Esophagus muscularis mucosa (tissue), 4 donors: ENCODE measurements around the gene PPIP5K2. TPM values are rescaled to one million over a fixed set of nuclear protein-coding genes. Genes with fewer than 3 reads are reported as not detected.

ENCODE experiments used
- DNase-seq: peaks from one replicate; pipeline ENCODE4 v3.0.0-alpha.2; 2017; ENCODE audit errors: extremely low spot score
- H3K27ac ChIP-seq, 4 donors: fragments of 200-600 bp; sonication (generic); replicated peaks in 1 of 4; 1 replicate in 3 of 4; 2 replicates in 1 of 4; pipeline ENCODE4 v1.5.1; 2016 to 2019; ENCODE audit warnings: mild to moderate bottlenecking in 1 of 4
- H3K27me3 ChIP-seq, 4 donors: fragments of 200-600 bp; sonication (generic); one replicate each; pipeline versions ENCODE4 v1.5.1 to v1.6.0; 2016 to 2019
- H3K36me3 ChIP-seq, 4 donors: fragments of 200-600 bp; sonication (generic); one replicate each; pipeline ENCODE4 v1.5.1; 2016 to 2019
- H3K4me1 ChIP-seq, 4 donors: fragments of 200-600 bp; sonication (generic); one replicate each; pipeline ENCODE4 v1.5.1; 2016 to 2019
- H3K4me3 ChIP-seq, 4 donors: fragments of 200-600 bp; sonication (generic); 1 replicate in 2 of 4; 2 replicates in 2 of 4; pipeline ENCODE4 v1.5.1; 2016 to 2019; ENCODE audit warnings: mild to moderate bottlenecking in 4 of 4, moderate library complexity in 1 of 4
- H3K9me3 ChIP-seq, 4 donors: fragments of 200-600 bp; sonication (generic); 1 replicate in 3 of 4; 2 replicates in 1 of 4; pipeline ENCODE4 v1.5.1; 2016 to 2019
- CTCF ChIP-seq, 3 experiments: fragments of 200-600 bp in 2 of 3; fragments of 450-650 bp in 1 of 3; sonication (generic) in 2 of 3; IDR thresholded peaks; one replicate each; pipeline ENCODE4 v1.5.1; 2017 to 2019; ENCODE audit warnings: antibody characterized with exemption in 3 of 3, mild to moderate bottlenecking in 2 of 3, moderate library complexity in 1 of 3
- EP300 ChIP-seq: sonication (generic); formaldehyde crosslinking; IDR thresholded peaks from one replicate; pipeline ENCODE4 v1.6.1; 2017; ENCODE audit warnings: antibody characterized with exemption
- POLR2A ChIP-seq: fragments of 450-650 bp; IDR thresholded peaks from one replicate; pipeline ENCODE4 v1.6.1; 2017; ENCODE audit warnings: antibody characterized with exemption, moderate library complexity, mild to moderate bottlenecking, low read depth
- POLR2AphosphoS5 ChIP-seq, 2 donors: sonication (generic); formaldehyde crosslinking; IDR thresholded peaks; one replicate each; pipeline ENCODE4 v1.6.1; 2017; ENCODE audit warnings: antibody characterized with exemption in 2 of 2
- WGBS: methylation state at CpG from one replicate; pipeline ENCODE4 v1.1.5; 2018; 5-methylcytosine and 5-hydroxymethylcytosine counted together
- intact Hi-C: fragments of 100-400 bp; cut with DNase I; formaldehyde crosslinking; loops from one replicate; pipeline ENCODE4 v1.15.1; 2023
- total RNA-seq, 4 donors: library from RNA; depleted of rRNA; stranded (reverse); fragments of >200 nt; gene quantifications; one replicate each; pipeline versions ENCODE4 v1.1.0 to v1.2.1, GENCODE V29; 2016

PPIP5K2 gene
- total RNA-seq, 4 donors from 2014 or later = 15.6 to 21.6 (median 17.3) TPM

GRCh38 chr5:103223031-103223955 lies 103.2 kb downstream of the PPIP5K2 start:
- Histone ChIP-seq H3K27me3 (no peaks in the 10 kb centered on the region), H3K4me3 (no peak overlapping the region), H3K27ac (no peak overlapping the region), H3K36me3 (no peaks in the 10 kb centered on the region), H3K9me3 (no peaks in the 10 kb centered on the region), H3K4me1 (peaks cover 0 to 5% (median 0%) of the 10 kb centered on the region in 4 donors)
- TF ChIP-seq CTCF (IDR thresholded peaks at IDR 0.05) = no peak
- no peak for TF ChIP-seq EP300
- TF ChIP-seq POLR2A = no peak
- TF ChIP-seq POLR2AphosphoS5 (IDR thresholded peaks at IDR 0.05) = no peak
- DNase-seq = no peak
- 91% methylated on average over 28 of the region's 28 CpGs for WGBS
- intact Hi-C loops = no loop called here

- Histone ChIP-seq H3K36me3 (no peaks in the 10 kb centered on the region), H3K4me3 (no peak overlapping the region), H3K9me3 (no peaks in the 10 kb centered on the region), H3K27ac (no peak overlapping the region), H3K27me3 (no peaks in the 10 kb centered on the region), H3K4me1 (peaks cover 0 to 5% (median 0%) of the 10 kb centered on the region in 4 donors)
- TF ChIP-seq POLR2AphosphoS5 (IDR thresholded peaks at IDR 0.05) = no peak
- TF ChIP-seq CTCF (IDR thresholded peaks at IDR 0.05) = peak; percentile 45 to 71 (median 53)
- no peak for TF ChIP-seq EP300
- WGBS = 46% methylated on average over 10 of the region's 11 CpGs
- intact Hi-C loops = no loop called here
- DNase-seq = no peak
Measured at GRCh38 chr5:103224118-103224893, 104.2 kb downstream of the PPIP5K2 start.

- intact Hi-C loops = no loop called here
- no peak for DNase-seq
- Histone ChIP-seq H3K27me3 (no peaks in the 10 kb centered on the region), H3K36me3 (no peaks in the 10 kb centered on the region), H3K4me1 (peaks cover 0 to 5% (median 0%) of the 10 kb centered on the region in 4 donors), H3K4me3 (no peak overlapping the region), H3K27ac (no peak overlapping the region), H3K9me3 (no peaks in the 10 kb centered on the region)
- no peak for TF ChIP-seq EP300
- TF ChIP-seq POLR2A = no peak
- TF ChIP-seq CTCF (IDR thresholded peaks at IDR 0.05) = no peak
- TF ChIP-seq POLR2AphosphoS5 (IDR thresholded peaks at IDR 0.05) = no peak
- 86% methylated on average over 5 of the region's 5 CpGs for WGBS
Measured at GRCh38 chr5:103224894-103225246, 104.8 kb downstream of the PPIP5K2 start.

- Histone ChIP-seq H3K36me3 (no peaks in the 10 kb centered on the region), H3K4me1 (peaks cover 0 to 5% (median 0%) of the 10 kb centered on the region in 4 donors), H3K4me3 (no peak overlapping the region), H3K27me3 (no peaks in the 10 kb centered on the region), H3K9me3 (no peaks in the 10 kb centered on the region), H3K27ac (no peak overlapping the region)
- WGBS = 90% methylated on average over 5 of the region's 5 CpGs
- intact Hi-C loops = no loop called here
- DNase-seq = no peak
- TF ChIP-seq POLR2A (no peak), EP300 (no peak), POLR2AphosphoS5 (IDR thresholded peaks at IDR 0.05) (no peak), CTCF (IDR thresholded peaks at IDR 0.05) (no peak)
Measured at GRCh38 chr5:103228061-103228460, 108.0 kb downstream of the PPIP5K2 start.
